NOMO-1 treated with DMSO at 0.1 percent for 48 hours (cell line): ENCODE measurements around the gene COL5A2.

Experiments used
- DNase-seq: peaks from one replicate; lab custom pipeline; 2025; ENCODE audit not compliant: unreplicated experiment; lab: John Stamatoyannopoulos, UW

COL5A2 gene

GRCh38 chr2:189181706-189182105 lies 2.1 kb upstream of the COL5A2 start:
- DNase-seq = no peak

- DNase-seq = no peak
These were observed 613 bp downstream of the COL5A2 start for GRCh38 chr2:189178726-189179569.

DNA sequence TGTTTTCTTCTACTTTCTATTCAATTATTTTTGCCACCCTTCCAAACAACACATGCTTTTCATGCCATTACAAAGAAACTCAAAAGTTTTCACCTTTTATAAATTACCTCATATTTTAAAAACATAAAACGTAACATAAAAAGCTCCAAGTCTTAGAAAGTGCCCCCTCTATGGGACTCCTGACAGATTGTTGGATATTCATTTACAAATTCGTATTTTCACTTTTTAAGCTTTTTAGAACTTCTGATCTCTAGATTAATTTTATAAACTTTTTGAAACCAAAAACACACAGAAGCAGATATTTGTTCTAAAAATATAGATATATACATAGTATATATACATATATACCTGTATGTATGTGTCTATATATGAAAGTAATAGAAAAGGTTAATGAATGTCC lies 1.5 kb downstream of the COL5A2 start:
- no peak for DNase-seq

DNA sequence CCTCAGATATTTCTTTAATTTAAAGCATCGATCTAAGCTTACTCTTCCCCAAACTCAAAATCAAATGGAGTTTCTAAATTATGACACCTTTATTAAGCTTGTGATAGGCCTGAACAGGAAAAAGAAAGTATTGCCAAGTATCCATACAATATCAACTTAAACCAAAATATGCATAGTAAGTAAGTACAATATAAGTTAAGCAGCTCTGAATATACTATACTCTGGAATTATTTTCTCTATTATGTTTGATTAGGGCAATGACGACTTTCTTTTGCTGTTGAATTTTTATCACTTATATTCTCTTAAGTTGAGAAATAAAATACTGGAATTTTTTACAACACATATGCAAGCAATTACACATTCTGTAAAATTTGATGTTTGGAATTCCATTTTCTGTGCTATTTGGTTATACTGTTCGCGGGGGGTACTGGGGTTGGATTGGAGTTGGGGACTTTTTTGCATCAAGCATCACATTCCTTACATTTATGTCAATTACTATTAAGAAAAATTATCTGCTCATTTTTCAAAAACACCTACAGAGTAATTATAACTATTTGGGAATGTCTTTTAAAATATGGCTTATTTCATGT lies 2.2 kb downstream of the COL5A2 start:
- no peak for DNase-seq

GRCh38 chr2:189176516-189176915 lies 3.0 kb downstream of the COL5A2 start:
- DNase-seq = no peak

DNA sequence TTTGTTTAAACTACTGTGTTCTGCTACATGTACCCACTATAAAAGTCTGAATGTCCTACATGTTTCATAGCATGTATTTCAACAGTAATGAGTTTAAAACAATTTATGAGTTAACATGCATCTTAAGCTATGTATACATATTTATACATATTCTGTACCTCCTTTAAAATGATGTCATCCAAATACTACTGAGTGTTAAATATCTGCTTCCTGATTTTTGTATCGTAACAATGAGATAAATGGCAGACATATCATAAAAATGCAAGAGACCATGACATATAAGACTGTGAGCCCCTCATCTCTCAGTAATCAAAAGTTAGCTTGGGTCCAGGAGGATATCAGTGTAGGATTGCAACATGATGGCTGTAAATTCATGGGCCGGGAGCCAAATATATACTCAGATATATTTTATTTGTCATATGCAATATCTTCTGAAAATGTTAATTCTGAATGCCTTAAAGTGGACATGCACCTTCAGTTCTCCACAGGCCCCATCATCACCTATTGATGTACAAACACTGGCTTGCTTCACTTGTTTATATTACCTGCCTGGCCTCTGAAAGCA lies 3.6 kb downstream of the COL5A2 start:
- DNase-seq = no peak

DNA sequence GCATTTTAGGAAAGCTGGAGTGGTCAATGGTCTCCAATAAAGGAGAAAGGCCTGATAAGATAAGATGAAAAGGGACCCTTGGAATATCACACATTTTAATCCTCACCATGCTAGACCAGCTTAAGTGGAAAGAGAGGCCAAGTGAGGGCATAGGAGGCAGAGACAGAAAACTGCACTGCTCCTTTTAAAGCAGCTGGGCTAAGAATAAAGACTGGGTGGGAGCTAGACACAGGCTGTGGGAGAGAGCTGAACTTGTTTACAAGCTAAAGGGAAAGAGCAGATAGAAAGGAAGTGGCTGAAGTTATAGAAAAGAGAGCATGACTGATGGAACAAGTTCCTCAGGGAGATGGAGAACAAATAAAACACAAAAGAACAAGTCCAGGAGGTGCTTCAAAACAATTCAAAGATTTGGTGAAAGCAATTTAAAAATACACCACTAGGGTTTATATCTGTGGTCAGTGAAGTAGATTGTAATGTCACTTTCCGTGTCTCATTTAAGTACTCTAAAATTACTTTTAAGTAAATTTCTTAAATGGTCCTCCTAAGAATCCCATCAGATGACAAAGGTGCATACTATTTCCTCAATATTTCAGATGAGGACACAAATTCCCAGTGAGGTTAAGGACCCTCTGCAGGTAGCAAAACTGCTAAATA lies 7.5 kb downstream of the COL5A2 start:
- DNase-seq = no peak

DNA sequence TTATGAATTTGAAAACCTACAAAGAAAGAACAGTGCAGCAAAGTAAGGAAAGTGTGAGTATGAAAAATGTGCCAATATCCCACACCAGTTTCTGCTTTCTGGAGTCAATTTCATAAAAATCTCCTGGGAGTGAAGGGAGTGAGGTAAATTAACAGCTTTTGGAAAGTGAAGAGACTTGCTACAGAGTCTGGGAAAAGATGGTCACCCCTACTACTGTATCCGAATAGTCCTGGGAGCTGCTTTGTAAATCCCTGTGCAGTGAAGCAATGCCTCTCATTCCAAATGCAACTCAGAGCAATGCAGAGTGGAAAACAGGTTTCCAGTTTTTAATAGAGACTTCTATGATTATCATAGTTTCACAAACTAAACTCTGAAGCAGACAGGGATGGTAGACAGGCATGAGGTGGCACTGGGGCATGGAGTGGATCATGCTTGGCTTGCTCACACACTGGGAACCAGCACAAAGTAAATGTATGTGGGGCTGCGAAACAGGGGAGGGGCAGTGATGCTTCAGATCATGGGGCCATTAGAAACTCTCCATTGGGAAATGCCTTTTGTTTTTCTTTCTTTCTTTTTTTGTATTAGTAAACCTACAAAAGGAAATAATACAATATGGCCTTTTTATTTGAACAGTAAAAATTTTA lies 10.6 kb downstream of the COL5A2 start:
- DNase-seq = no peak

- DNase-seq = no peak
These were observed 13.7 kb downstream of the COL5A2 start for GRCh38 chr2:189165656-189166380.

DNA sequence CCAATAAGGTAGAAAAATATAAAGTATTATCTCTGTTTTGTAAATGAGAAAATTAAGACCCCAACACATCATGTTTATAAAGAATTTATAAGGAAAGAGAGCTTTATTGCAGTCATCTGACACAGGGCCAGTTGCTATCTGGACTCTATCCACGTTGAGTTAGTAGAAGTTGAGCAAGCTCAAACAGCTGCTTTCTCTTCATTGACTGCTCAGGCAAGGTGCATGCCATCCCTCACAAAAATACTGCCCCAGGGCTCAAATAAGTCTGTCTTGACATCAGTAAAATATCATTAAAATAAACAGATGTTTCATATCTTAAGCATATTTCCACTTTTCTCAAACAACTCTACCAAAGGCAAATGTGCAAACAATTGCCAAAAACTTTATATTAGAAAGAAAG lies 14.8 kb downstream of the COL5A2 start:
- no peak for DNase-seq

- DNase-seq = no peak
These were observed 15.7 kb downstream of the COL5A2 start for GRCh38 chr2:189163889-189164288.

DNA sequence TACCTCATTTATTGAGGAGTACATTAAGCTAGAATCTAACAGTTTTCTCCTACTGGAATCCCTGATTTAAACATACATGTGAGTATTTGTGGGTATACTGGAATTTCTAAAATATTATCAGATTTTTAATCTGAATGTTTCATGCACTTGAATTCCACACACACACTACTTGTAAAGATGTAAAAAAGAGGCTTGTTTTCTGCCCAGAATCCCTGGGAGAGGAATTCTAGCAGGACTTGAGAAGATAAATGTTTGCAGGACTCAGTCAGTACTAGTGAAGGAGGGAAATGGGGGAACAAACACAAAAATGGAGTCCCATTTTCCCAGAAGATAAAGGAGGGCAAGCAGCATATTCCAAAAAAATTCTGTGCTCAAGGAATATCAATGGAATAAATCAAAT lies 17.0 kb downstream of the COL5A2 start:
- DNase-seq = no peak

DNA sequence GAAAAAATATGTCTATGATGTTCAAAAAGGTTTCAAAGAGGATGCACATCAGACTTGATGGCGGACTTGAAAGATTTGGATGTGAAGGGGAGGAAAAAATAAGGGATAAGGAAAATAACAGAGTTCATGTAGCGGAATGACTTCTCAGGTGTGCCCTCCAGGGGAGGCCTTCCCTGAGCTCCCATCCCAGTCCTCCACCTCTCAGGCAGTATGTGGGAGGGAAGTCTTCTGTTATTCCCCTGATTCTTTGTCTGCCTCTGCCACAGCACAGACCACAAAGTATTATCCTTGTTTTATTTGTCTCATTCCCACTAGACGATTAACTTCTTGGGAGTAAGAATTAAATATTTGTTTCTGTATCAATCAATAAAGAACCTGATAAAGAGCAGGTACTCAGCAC lies 17.7 kb downstream of the COL5A2 start:
- DNase-seq = no peak

- DNase-seq = no peak
These were observed 19.8 kb downstream of the COL5A2 start for GRCh38 chr2:189159717-189160116.

DNA sequence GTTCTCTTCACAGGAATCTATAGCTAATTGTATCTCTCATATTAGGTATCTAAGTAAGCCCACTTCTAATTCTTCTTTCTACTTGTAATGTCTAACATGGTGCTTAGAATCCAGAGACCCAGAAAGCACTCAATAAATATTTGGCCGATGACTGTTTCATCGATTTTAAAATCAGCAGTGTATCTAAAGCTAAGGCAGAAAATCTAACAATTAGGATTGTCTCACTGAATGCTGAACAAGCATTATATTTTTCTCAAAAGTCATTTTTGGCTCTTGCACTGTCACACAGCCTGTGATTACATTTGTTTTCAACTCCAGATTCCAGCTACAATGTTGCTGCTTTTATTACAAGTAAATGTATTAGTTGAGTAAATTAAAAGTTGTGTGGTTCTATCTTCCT lies 20.3 kb downstream of the COL5A2 start:
- DNase-seq = no peak

DNA sequence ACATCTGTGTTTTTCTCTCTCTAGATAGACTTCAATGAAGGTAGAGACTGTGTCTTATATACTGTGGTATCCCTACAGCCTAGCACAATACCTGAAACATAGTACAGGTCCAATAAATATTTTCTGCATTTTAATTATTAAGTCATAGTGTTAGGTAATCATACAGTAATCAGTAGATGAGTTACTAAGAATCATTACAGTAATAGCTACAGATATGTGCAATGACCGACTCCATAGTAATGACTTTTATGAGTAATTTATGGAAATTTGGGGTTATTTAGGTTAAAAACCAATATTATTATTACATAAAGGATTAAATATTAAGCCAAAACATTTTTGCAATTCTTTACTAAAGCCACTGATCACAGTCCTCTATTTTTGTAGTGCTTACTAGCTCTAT lies 21.6 kb downstream of the COL5A2 start:
- no peak for DNase-seq

GRCh38 chr2:189157456-189157855 lies 22.1 kb downstream of the COL5A2 start:
- DNase-seq = no peak

DNA sequence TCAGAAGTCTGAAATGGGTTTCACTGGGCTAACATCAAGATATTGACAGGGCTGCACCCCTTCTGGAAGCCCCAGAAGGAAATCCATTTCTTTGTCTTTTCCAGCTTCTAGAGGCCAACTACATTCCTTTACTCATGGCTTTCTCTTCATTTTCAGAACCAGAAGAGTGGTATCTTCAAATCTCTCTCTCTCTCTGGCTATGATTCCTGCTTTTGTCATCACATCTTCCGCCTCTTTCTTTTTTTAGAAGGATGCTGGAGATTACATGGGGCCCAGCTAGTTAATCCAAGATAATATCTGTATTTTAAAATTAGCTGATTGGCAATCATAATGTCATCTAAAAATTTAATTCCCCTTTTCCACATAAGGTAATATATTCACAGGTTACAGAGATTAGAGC lies 23.8 kb downstream of the COL5A2 start:
- no peak for DNase-seq

DNA sequence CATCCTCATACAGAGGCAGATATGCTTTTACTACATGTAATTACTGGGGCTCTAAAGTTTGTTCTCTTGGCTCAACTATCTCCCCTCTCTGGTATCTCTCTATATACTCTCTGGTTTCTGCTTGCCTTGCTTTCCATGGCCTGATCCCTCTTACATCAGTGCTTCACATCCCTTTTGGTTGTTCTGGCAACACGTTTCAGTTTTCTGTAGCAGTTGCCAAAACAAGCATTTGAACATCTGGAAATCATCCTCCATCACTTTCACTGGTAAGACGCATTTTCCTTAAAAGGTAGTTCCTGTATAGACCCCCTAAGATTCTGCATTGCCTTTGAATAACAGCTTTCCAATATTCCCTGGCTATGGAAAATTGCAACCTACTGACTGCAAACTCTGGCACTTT lies 25.9 kb downstream of the COL5A2 start:
- DNase-seq = no peak

- no peak for DNase-seq
These were observed 27.1 kb downstream of the COL5A2 start for GRCh38 chr2:189152483-189152882.

GRCh38 chr2:189151906-189152305 lies 27.7 kb downstream of the COL5A2 start:
- no peak for DNase-seq
